ENCODE results near the gene CPS1.

Gene CPS1

DNA sequence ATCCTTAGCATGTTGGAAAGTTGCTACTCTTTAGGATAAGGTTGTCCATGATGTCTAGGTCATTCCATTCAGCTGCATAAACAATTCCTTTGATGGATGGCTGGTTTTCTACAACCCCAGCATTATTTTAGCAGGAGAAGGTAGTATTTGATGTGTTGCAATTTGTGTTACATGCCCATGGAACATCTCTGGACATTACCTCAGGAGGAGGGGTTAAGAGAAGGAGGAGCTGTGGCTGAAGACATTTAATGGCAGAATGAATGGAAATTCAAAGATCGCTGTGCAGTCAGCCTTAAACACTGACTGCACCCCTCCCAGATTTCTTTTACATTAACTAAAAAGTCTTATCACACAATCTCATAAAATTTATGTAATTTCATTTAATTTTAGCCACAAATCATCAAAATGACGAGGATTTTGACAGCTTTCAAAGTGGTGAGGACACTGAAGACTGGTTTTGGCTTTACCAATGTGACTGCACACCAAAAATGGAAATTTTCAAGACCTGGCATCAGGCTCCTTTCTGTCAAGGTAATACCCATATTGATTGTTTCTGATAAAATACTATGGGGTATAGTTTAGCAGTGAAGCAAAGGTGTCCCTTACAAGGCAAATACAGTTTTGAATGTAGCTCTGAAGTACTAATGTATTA, at the start of gene CPS1:
Gene CPS1, plus strand, starts transcription at position 271 of the 652 bp plus-strand sequence. Its CDS starts 135 bp downstream, at position 406.
- DNase-seq: no peak

DNA sequence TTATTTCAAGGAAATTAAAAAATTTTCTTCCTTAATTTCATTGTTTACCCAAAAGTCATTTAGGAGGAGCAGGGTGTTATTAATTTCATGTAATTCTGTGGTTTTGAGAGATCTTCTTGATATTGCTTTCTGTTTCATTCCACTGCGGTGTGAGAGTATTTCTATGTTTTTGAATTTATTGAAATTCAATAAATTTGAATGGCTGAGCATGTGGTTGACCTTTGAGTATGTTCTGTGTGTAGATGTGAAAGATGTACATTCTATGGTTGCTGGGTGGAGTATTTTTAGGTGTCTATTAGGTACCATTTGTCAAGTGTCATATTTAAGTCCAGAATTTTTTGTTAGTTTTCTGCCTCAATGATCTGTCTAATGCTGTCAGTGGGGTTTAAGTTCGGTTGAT, 40.5 kb upstream of the CPS1 start:
- DNase-seq: no peak

DNA sequence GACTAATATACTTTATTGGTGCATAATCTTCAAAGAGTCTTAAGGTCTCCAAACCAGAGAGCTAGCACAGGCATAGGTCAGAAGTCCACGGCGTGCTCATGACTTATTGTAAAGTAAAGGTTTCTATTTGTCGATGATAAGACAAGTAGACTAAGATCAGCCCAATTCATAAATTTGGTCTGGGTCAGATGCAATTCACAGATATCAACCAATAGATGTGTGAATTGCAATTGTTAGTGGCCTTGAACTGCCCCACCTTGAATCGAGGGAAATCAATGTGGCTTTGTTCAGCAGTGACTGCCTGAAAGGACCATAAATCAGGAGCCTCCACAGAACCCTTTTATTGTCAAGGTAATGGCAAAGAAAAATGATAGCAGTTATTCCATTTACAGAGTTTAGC, 39.1 kb upstream of the CPS1 start:
- DNase-seq: no peak

DNA sequence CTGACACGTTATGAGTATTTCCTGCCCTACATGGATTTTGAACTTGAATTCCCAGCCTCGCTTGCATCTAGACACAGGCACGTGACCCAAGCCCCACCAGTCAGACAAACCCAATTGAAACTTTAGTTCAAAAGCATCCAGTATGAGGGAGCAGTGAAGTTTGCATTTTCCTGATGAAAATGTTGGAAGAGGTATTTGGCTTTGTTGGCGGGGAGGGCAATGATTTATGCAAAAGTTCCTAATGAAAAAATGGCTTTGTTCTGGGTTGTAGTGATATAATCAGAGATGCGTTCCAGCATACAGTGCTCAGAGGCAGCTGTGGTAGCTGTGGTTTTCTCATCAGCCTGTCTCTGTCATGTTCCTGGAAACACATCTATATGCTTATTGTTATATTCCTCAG, 36.8 kb upstream of the CPS1 start:
- DNase-seq: no peak

DNA sequence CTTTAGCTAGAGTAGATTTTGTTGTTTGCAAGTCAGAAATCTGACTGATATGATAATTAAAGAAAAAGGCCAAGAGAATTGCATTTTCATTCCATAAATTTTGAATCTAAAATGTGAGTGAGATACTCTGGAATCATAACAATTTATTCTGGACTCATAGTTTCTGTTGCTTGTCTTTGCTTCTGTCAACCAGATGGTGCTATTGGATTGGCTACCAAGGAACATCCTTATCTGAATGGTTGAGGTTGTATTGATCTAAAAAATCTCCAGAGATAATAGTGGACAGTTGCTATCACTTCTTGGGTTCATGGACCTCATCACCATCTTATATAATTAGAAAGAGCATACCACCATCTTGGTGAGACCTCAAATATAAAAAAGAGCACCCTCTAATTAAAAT, 34.0 kb upstream of the CPS1 start:
- DNase-seq: no peak

DNA sequence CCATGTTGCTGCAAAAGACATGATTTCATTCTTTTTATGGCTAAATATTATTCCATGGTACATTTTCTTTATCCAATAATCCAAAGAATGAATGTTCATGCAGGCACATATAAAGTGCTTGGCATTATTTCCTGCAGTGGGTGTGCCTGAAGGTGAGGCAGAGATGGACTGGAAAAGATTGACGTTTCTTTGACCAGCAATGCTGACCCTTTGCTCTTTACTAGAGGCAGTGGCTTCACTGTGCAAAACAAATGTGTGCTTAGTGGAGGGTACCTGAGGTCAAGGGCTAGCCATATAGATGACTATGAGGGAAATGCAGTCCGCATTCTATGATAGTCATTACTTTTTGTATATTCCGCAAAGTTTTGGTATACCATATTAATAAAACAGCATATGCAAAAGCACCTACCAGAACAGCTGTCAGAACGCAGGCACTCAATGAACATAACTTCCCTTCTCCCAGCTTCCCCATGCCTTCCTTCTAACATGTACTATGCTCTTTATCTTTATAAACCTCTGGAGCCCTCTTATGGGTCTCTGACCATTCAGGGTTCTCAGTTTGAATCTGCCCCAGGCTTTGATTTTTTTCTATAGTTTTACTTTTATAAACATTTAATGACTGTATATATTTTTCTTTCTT, 32.6 kb upstream of the CPS1 start:
- no peak for DNase-seq

DNA sequence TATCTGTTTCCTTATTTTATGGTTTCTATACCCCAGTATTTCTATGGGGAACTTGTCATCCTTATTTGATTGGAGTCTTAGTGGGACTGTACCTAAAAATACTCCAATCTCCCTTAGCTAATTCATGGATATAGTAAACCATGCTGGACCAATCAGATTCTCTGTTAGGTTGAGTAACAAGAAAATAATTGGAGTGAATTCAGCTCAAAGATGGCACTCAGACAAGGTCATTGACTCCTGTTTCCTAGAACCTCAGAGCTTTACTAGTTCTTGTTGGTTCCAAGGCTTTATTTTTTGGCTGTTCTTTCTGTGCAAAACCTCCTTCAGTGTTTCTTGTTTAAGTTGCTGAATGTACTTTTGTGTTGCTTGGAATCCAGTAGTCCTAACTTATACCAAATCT, 31.9 kb upstream of the CPS1 start:
- DNase-seq: no peak

DNA sequence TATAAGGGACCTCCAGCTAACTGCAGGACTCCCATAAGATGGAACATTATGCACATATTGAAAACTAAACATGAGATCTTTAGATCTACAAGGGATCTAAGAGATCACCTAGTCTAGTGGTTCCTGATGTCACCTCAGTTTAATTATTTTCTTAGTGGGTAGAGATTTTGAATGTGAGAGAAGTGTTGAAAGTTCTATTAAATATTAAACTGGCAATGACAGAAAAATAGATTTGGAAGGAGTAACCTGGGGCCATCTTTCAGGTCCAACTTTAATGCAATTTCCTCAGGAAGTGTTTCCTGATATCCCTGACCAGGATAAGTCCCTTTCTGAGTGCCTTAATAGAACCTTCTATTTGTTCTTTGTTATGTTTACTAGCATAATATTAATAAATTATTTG, 29.1 kb upstream of the CPS1 start:
- DNase-seq: no peak

DNA sequence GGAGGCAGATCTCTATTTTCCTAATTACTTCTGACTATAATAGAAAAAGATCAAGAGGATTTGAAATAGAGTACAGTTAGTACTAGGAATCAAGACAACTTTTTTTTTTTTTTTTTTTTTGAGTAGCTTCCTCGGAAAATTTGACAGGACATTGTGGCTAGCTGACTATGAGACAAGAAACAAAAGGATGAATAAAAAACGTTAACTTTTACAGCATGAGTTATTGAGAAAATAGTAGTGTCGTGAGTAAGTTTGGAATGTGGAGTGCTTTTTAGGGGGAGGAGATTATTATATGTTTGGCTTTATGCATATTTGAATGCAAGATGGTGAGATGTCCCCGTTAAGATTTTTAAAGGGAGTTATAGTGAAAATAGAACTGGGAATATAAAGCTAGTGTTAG, 27.7 kb upstream of the CPS1 start:
- no peak for DNase-seq

DNA sequence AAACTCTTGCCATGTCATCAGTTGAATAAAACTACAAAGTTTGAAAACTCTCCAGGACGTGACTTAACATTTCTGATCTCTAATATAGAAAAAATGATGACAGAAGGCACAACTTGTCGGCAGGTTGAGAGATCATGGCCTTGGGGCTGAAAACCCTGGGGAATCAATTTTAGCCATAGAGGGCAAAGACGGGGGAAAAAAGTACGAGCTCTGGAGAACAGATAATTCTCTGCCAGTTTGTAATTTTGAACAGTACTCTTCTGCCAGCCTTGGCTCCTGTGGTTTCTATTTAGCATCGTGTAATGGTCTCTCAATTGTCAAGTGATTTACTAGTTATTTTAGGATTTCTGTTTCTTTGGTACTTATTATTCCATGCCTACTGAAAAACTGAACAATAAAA, 25.3 kb upstream of the CPS1 start:
- no peak for DNase-seq

DNA sequence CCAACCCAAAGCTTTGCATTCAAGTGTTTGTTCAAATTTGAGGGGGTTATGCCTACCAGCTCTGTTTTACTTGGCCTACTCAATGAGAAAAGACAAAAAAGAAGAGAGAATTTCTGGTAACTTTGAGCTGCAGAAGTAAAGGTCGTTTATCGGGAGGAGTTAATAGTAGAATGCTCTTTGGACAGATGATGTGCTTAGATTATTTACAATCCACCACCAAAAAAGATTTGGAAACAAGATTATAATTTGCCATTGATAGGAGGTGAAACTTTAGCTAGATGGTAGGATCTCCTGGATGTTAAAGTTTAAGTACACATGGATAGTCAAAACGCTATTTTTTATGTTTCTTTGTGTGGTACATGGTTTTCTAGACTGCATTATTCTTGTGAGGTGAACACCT, 24.9 kb upstream of the CPS1 start:
- no peak for DNase-seq

DNA sequence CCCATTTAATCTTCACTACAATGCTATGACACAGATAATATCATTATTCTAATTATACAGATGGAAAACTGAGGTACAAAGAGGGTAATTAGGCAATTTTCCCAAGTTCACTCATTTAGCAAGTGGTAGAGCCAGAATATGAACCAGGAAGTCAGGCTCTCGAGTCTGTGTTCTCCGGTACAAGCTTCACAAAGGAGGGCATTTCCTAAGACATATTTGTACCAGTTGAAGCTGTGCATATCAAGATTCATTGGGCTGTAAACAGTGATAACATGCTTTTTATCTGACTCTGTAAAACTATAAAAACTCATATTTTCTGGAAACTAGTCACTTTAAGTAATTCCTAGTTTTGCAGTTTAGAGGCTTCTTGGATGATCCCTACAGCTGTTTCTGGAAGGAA, 23.0 kb upstream of the CPS1 start:
- DNase-seq: no peak

DNA sequence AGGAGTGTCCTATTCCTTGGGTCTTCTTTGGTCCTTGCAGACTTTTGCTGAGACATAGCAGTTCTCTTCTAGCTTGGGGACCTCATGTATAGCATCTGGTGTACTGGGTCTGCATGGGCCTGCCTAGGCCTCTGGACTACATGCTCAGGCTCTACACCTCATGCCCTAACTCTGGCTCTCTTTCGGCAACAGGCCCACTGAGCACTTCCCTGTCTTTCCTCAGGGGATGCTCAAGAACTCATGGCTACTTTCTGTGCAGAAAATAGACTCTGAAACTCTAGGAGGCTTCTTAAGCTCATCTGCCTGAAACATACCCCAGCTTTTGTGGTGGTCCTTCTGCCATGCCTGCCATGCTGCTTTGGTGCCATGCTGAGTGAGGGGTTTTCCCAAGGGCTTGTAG, 21.5 kb upstream of the CPS1 start:
- no peak for DNase-seq

DNA sequence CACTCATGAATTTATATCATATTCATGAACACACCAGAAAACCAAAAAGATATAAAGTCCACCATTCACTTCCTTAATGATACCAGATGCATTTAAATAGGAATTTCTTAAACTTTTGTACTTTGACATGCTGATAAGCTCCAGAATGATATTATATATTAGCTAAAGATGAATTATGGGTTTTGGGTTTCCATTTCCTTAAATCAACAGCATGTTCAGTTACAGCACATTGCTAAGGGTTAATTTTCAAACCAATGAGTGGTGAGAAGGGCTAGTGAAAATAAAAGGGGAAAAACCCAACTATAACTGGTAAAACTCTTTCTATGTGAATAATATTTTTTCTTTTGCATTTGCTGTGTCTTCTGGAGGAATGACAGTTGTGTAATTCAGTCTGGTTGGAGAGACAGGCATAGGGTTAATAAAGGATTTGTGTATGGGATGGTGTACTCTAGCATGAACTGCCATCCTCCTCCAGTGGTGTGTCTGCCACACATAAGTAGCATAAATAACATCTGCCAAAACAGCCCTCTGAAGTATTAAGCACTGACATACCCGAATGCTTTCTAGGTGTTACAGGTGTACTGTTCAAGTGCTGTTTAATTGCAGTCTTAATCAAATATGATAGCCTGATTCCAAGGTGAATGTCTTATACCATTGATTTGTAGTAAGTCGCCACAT, 19.3 kb upstream of the CPS1 start:
- DNase-seq: no peak

DNA sequence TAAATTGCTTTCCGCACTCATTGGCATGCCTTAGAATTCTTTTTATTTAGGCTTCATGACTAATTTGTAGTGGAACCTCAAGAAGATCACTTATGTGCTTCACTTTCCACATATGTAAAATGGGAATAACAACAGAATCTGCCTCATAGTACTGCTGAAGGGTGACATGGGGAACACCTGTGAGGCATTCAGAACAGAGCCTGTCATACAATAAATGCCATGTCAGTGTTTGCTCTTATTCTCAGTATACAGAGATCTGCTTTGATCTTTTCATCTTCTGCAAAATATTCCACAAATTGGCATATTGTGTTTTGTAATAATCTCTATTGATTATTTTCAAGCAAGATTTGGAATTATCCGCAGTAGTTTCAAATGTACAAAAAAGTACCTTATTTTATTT, 17.4 kb upstream of the CPS1 start:
- DNase-seq: no peak

DNA sequence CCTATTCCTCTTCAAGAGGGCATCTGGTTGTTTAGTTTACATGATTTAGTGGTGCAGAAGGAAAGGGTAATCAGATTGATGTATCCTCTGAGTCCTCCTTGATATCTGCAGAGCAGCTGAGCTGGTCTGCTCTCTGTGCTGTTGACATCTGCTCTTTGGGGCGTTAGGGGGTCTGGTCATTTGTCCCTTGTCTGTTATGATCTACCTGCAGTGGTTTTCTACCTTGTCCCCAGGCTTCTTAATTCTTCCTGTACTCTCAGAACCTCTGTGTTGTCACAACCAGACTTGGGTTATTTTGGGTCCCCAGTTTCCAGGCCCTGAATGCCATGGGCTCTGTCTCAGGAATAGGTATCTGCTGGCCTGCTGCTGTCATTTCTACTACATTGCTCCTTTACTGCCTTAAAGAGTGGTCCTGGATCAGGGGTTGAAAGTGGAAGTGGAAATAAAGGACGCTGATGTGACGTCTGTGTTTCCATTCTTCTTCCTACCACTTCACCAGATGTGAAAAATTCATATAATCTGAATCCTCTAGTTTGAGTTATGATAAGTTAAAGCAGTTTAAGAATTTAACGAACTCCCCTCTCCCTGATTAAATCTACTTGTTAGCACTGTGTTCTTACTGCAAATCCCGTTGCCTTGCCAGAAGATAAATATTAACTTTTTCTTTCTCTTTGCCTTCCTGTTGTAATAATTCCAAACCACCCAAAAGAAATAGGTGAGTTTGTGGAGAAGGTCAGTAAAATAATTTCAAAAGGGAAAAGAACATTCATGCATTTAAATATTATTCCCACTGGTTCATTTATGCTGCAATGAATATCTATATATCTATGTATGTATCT, 16.6 kb upstream of the CPS1 start:
- DNase-seq: no peak

DNA sequence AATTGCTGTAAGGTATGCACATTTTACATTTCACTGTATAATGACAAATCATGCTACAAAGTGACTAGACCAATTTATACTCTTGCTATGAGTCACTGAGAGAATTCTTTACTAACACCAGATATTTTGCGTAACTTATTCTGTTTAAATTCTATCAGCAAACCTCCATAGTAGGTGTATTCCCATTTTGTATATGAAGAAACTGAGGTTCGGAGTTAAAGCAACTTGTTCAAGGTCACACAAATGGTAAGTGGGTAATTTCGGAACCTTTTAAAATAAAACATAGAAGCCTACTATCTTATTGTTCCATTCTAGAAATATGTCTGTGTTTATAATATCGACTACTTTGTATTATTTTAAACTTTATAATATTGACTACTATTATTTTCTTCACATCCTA, 15.9 kb upstream of the CPS1 start:
- DNase-seq: no peak

DNA sequence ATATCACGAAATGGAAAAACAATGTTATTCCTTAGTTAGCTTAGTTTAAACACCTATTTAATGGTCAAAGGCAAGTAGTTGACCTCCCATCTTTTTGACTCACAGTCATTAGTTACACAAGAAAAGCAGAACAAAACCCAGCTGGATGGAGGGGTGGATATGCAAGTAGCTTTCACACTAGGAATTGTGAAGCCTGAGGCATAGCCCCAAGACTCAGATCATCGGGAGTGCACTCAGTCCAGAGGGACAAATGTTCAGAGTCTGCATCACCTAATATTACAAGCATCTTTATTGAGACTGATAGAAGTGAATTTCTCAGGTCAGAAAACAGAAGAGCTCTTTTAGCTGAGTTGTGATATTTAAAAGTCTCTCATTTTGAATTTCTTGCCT, 15.5 kb upstream of the CPS1 start:
- DNase-seq: no peak

DNA sequence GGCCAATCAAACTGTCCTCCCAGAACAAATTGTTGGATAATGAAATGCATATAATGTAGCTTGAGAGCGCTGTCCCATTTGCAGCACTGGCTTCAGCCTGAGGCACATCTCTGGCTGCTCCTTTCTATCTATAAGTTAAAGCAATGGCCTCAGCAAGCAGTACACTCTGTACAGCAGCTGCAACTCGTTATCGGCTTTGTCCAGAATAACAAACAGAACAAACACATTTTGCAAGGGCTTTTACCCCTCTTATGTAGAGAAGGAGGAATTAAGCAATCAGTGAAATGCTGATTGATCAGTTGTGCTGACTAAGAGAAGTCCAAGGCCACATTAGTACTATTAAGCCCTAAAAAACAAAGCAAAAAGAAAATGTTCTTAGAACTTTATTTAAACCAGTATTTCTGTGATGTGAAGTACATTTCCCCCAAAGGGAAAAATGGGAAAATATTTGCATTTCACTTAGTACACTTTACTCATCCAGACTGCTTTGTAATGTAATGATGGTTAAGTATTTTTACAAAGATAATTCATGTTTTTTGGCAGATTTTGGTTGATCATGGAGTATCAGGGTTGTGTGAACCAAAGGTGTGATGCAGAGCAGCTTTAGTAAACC, 15.0 kb upstream of the CPS1 start:
- no peak for DNase-seq

DNA sequence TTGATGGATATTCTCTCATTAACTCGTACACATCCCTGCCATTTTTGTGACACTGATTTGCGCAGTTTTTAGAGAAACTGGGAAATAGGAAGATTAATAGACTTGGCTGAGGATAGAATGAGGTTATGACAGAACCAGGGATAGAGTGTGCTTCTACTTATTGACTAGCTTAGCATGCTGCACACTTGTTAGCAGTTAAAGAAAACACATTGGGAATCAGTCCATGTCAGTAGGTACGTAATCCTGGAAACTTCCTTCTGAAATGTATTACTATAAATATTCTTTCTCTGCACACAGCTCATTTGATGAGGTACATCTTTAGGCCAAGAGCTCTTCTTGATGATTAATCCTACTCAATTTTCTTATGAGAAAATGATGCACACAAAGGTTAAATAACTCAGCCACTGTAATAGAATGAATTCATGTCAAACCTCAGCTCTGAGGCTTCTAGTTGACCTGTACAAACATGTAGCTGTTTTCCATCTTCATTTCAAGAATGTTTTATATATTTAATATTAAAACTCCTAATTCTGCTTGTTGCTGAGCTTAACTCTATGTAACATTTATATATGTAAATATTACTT, 12.3 kb upstream of the CPS1 start:
- no peak for DNase-seq

DNA sequence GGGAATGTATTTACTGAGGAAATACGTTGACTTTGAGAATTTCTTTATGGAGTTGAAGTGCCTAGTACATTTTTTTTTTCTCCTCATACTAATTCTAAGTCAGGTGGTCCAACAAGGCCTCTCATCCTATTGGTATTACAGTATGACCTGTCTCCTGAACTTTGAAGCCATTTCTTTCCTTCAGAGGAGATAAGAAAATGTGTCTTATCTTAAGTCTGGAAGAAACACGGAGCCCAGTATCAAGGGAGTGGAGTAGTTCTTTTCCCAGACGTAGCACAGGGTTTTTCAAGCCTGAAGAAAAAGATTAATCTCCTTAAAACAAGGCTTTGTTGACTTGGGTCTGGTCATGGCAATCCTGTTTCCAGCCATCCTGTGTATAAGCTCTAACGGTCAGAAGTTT, 11.6 kb upstream of the CPS1 start:
- no peak for DNase-seq

DNA sequence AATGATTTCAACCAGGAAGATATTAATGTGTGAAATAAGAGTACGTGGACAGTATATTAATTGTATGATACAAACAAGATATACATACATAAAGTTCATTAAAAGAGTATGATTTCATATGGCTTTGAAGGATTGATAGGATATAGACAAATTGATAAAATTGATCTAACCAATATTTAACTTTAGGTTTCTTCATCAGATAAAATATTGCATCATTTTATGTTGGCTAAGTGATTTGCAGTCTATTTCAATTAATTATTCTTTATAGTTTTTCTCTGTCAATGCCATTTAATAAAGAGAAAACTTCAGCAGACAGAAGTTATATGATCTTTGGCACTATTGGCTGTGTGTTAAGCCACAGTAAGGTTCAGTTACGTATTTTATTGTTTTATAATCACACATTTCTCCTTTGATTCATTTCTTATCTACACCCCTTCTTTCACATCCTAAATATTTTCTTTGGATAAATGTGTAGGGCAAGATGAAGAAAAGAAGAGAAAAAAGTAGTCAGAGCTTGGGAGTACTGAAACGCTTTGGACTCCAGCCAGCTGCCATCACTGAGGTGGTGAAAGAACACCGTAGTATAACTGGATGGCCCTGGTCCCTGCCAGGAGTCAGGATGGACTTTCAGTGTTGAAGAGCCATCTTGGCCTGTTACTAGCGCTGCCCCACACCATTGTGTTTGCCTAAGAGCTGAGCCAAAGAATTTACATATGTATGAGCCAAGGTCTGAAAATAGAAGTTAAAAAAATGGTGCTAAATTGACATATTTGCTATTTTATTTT, 9.8 kb upstream of the CPS1 start:
- no peak for DNase-seq
